PC-9 (cell line): ENCODE data around the gene ITGA5. TPM values are rescaled to one million over a fixed set of nuclear protein-coding genes. Genes with fewer than 3 reads are reported as not detected.
A peak's percentile ranks its signal among the peaks of the same experiment; 100 is the strongest.

ENCODE experiments used
- BruUV-seq: library from RNA; stranded (reverse); fragments of 400-500 nt; replicated peaks from 2 replicates; lab custom pipeline; 2021; lab: Mats Ljungman, UMichigan
- CTCF ChIA-PET: fragments of 300-600 bp; sonication (Branson Sonifier 250); formaldehyde crosslinking; loops from one replicate; lab custom pipeline; 2022; ENCODE audit warnings: antibody characterized with exemption; lab: Charles Lee
- POLR2A ChIA-PET: fragments of 300-600 bp; sonication (Branson Sonifier 250); formaldehyde crosslinking; loops from one replicate; lab custom pipeline; 2022; ENCODE audit warnings: antibody characterized with exemption; ENCODE audit not compliant: unreplicated experiment; lab: Charles Lee
- DNase-seq, 2 experiments: peaks; one replicate each; pipeline versions ENCODE4 v3.0.0 to v3.0.0-alpha.2; 2015 to 2022; ENCODE audit warnings: mixed read lengths in 1 of 2
- H2AFZ ChIP-seq: fragments of 200-600 bp; sonication (generic); 2 replicates; pipeline ENCODE4 v1.8.1; 2017; ENCODE audit warnings: antibody characterized with exemption
- H3F3A ChIP-seq: fragments of 200-600 bp; sonication (generic); 2 replicates; pipeline ENCODE4 v1.8.1; 2017; ENCODE audit warnings: antibody characterized with exemption, mild to moderate bottlenecking, low read depth; ENCODE audit not compliant: insufficient read depth
- H3K27ac ChIP-seq: fragments of 200-600 bp; sonication (generic); 2 replicates; pipeline ENCODE4 v1.6.1; 2016; ENCODE audit warnings: mixed run types
- H3K27me3 ChIP-seq: fragments of 200-600 bp; sonication (generic); 2 replicates; pipeline ENCODE4 v1.6.1; 2016; ENCODE audit warnings: low read depth, mixed run types; ENCODE audit not compliant: insufficient read depth
- H3K36me3 ChIP-seq: fragments of 200-600 bp; sonication (generic); 2 replicates; pipeline ENCODE4 v1.6.1; 2016; ENCODE audit warnings: low read depth, mixed run types
- H3K4me1 ChIP-seq: fragments of 200-600 bp; sonication (generic); replicated peaks from 2 replicates; pipeline ENCODE4 v1.6.1; 2016; ENCODE audit warnings: mixed run types; ENCODE audit not compliant: insufficient read depth
- H3K4me2 ChIP-seq: fragments of 200-600 bp; sonication (generic); 2 replicates; pipeline ENCODE4 v1.6.1; 2017; ENCODE audit warnings: mixed run types
- H3K4me3 ChIP-seq: fragments of 200-600 bp; sonication (generic); 2 replicates; pipeline ENCODE4 v1.6.1; 2016; ENCODE audit warnings: mixed run types
- H3K79me2 ChIP-seq: fragments of 200-600 bp; sonication (generic); 2 replicates; pipeline ENCODE4 v1.6.1; 2017; ENCODE audit warnings: low read depth, mixed run types
- H3K9me2 ChIP-seq: fragments of 200-600 bp; sonication (generic); 2 replicates; pipeline ENCODE4 v1.8.1; 2017; ENCODE audit warnings: mild to moderate bottlenecking; ENCODE audit not compliant: insufficient read depth
- H3K9me3 ChIP-seq: fragments of 200-600 bp; sonication (generic); 2 replicates; pipeline ENCODE4 v1.8.1; 2016; ENCODE audit warnings: low read depth; ENCODE audit not compliant: insufficient read depth
- H4K20me1 ChIP-seq: fragments of 200-600 bp; sonication (generic); 2 replicates; pipeline ENCODE4 v1.8.1; 2017; ENCODE audit not compliant: insufficient read depth
- CTCF ChIP-seq: fragments of 200-600 bp; sonication (generic); conservative IDR thresholded peaks from 2 replicates; pipeline ENCODE4 v1.6.1; 2017; ENCODE audit warnings: mixed run types, antibody characterized with exemption, mild to moderate bottlenecking, moderate library complexity
- EZH2 ChIP-seq: fragments of 200-600 bp; sonication (generic); IDR thresholded peaks from 2 replicates; pipeline ENCODE4 v1.8.0; 2017; ENCODE audit warnings: antibody characterized with exemption, low read depth
- intact Hi-C: fragments of 100-400 bp; cut with micrococcal nuclease; formaldehyde crosslinking; loops from one replicate; pipeline ENCODE4 v1.10.0; 2022; ENCODE audit not compliant: unreplicated experiment
- total RNA-seq: library from RNA; stranded (reverse); gene quantifications from 2 replicates; pipeline ENCODE4 v1.2.3, GENCODE V29; 2021

Gene ITGA5
- total RNA-seq, 1 experiment from 2014 or later: 28.4 TPM

- Histone ChIP-seq H3K27ac (no peak overlapping the region), H3K4me1 (no peaks in the 10 kb centered on the region), H3K27me3 (no peaks in the 10 kb centered on the region), H3K9me3 (no peaks in the 10 kb centered on the region), H3K79me2 (no peaks in the 10 kb centered on the region), H2AFZ (no peak overlapping the region), H3K9me2 (no peaks in the 10 kb centered on the region), H3F3A (no peaks in the 10 kb centered on the region; the same call in 1 of the 2 replicates), H3K36me3 (no peaks in the 10 kb centered on the region), H4K20me1 (no peaks in the 10 kb centered on the region; the same call in 1 of the 2 replicates), H3K4me2 (no peak overlapping the region), H3K4me3 (no peak overlapping the region)
- peak in 1 of 2 experiments; percentile 43 for DNase-seq
- intact Hi-C loops: no loop called here
- BruUV-seq: no TSS peak
- TF ChIP-seq CTCF (peak; percentile 82), EZH2 (no peak)
- CTCF ChIA-PET: interaction anchor here (0.6 to 1.3 kb wide), 5 partner anchors 15 to 169 kb away, joined by 3 to 18 read pairs (median 4); no protein-coding TSS in a partner anchor
- POLR2A ChIA-PET: no interaction called here
Observed at GRCh38 chr12:54394281-54394719, 24.8 kb downstream of the ITGA5 start.

GRCh38 chr12:54393743-54394142, 25.3 kb downstream of the ITGA5 start:
- Histone ChIP-seq H3K27me3 (no peaks in the 10 kb centered on the region), H3K79me2 (no peaks in the 10 kb centered on the region), H3K4me3 (no peak overlapping the region), H3K4me2 (no peak overlapping the region), H3F3A (peaks cover 2% of the 10 kb centered on the region; the same call in 1 of the 2 replicates), H3K27ac (no peak overlapping the region), H3K9me3 (no peaks in the 10 kb centered on the region), H3K4me1 (peaks cover 4% of the 10 kb centered on the region), H3K36me3 (no peaks in the 10 kb centered on the region), H3K9me2 (no peaks in the 10 kb centered on the region), H4K20me1 (no peaks in the 10 kb centered on the region; the same call in 1 of the 2 replicates), H2AFZ (no peak overlapping the region)
- ChIA-PET CTCF (interaction anchor here (0.6 to 1.3 kb wide), 6 partner anchors 9 to 169 kb away, joined by 3 to 18 read pairs (median 4); partner anchors contain the start of gene ZNF385A), POLR2A (no interaction called here)
- TF ChIP-seq CTCF (no peak), EZH2 (no peak)
- BruUV-seq: no TSS peak
- no peak for DNase-seq
- intact Hi-C loops: no loop called here

DNA sequence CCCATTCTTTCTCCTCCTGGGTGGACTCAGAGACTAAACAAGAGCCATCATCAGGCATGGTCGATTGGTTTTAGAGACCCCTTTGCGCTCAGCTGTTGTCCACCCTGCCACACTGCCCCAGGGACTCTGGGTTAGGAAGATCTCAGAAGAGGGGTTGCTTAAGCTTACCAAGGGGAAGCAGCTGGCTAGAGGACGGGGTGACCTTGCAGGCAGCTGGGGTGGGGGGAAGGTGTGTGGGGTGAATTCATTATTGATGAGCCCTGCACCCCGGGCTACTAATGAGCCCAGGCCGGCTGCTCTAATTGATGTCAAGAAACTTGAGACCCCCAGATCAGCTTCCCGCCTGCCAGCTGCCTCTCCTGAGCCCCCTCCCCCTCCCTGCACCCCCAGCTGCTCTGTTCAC, 25.9 kb downstream of the ITGA5 start:
- POLR2A ChIA-PET: no interaction called here
- Histone ChIP-seq H3K4me2 (no peak overlapping the region), H4K20me1 (no peaks in the 10 kb centered on the region; the same call in 1 of the 2 replicates), H3F3A (peaks cover 7% of the 10 kb centered on the region; the same call in 1 of the 2 replicates), H3K27ac (no peak overlapping the region), H3K9me2 (no peaks in the 10 kb centered on the region), H2AFZ (no peak overlapping the region), H3K27me3 (no peaks in the 10 kb centered on the region), H3K9me3 (no peaks in the 10 kb centered on the region), H3K79me2 (no peaks in the 10 kb centered on the region), H3K36me3 (no peaks in the 10 kb centered on the region), H3K4me3 (no peak overlapping the region), H3K4me1 (peaks cover 9% of the 10 kb centered on the region)
- TF ChIP-seq EZH2 (no peak), CTCF (no peak)
- intact Hi-C loops: no loop called here
- no peak for DNase-seq
- no TSS peak for BruUV-seq
- CTCF ChIA-PET: interaction anchor here (0.6 to 1.3 kb wide), 6 partner anchors 9 to 168 kb away, joined by 3 to 18 read pairs (median 3); partner anchors contain the start of gene ZNF385A
